Nasal cavity respiratory epithelium epithelial cell of viscerocranial mucosa (primary cell): ENCODE measurements around the gene CST11. TPM values are rescaled to one million over a fixed set of nuclear protein-coding genes. Genes with fewer than 3 reads are reported as not detected.

Experiments used
- total RNA-seq: library from RNA; depleted of rRNA; stranded (reverse); fragments of >200 nt; gene quantifications from 2 replicates; pipeline ENCODE4 v1.2.3, GENCODE V29; 2014

Gene CST11, protein sequence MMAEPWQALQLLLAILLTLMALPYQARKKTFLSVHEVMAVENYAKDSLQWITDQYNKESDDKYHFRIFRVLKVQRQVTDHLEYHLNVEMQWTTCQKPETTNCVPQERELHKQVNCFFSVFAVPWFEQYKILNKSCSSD
- total RNA-seq: not detected in 2 replicates

DNA sequence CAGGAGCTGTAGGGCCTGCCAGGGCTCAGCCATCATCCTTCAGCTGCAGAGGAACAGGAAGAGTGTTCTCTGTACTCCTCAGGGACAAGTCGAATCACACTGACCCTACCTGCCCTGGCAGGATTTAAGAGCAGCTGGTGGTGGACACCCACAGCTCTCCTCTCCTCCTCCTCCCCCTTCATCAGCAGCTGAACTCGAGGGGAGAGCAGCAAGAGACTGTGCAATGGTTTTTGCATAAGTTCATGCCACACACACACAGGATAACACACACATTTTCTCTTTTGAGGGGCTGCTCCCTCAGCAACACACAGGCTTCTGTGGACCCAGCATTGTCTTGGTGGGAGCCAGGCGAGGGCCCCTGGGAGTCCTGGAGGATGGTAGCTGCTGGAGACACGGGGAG lies at the start of gene CST11:
Gene CST11, minus strand, starts transcription at position 101 of the 400 bp plus-strand sequence. Its CDS starts 65 bp downstream, at position 36.

GRCh38 chr20:23490817-23491216 lies 38.1 kb upstream of the CST11 start, which contains the start of gene CST8:
CST8 (plus strand) TSS chr20:23491117; CDS start chr20:23491668, 551 bp downstream.

GRCh38 chr20:23420943-23421931 lies 31.4 kb downstream of the CST11 start, which contains the start of gene NAPB:
NAPB (minus strand) TSS chr20:23421488; CDS start chr20:23421402, 86 bp downstream.

Other genes starting within 250 kb of the CST11 start
- 36.4 and 63.6 TPM in 2 replicates for gene NXT1, start 102.1 kb downstream of the CST11 start, total RNA-seq
- gene GZF1, start 90.7 kb downstream of the CST11 start, total RNA-seq: 43.7 and 56.4 TPM in 2 replicates
- 10.6 and 13.0 TPM in 2 replicates for gene NAPB, start 31.4 kb downstream of the CST11 start, total RNA-seq
- gene CSTL1, start 13.2 kb downstream of the CST11 start, total RNA-seq: not detected in 2 replicates
- gene CST8, start 38.2 kb upstream of the CST11 start, total RNA-seq: not detected in 2 replicates
- gene CST9L, start 115.6 kb upstream of the CST11 start, total RNA-seq: not detected in 2 replicates
- gene CST9, start 153.0 kb upstream of the CST11 start, total RNA-seq: not detected in 2 replicates
- gene CST3, start 185.1 kb upstream of the CST11 start, total RNA-seq: 84.1 and 226 TPM in 2 replicates
- not detected in 2 replicates for gene CST4, start 236.2 kb upstream of the CST11 start, total RNA-seq